Measurements from ENCODE around the gene HYDIN.
"Not testable (repeated sequence)": the region's sequence is repeated elsewhere in the genome, so short reads cannot be mapped to it uniquely, and the experiment has no call there.

The HYDIN gene

GRCh38 chr16:70999735-71000134 lies 230.8 kb downstream of the HYDIN start:
- peak; percentile 22 for DNase-seq (ENCODE audit: low read depth, low spot score)
- not testable (repeated sequence) for H3K27ac ChIP-seq (ENCODE audit: low read length); H3K36me3 ChIP-seq (ENCODE audit: control insufficient read depth, insufficient read depth, low read length); H3K4me3 ChIP-seq (ENCODE audit: low read length); H3K27me3 ChIP-seq (ENCODE audit: control insufficient read depth, insufficient read depth, low read length); H3K9me3 ChIP-seq (ENCODE audit: control insufficient read depth, insufficient read depth, low read length); H3K4me1 ChIP-seq (ENCODE audit: control insufficient read depth, insufficient read depth, low read length)
- WGBS (ENCODE audit: insufficient coverage, insufficient read length), result no CpG with 5 or more reads among the region's 2 CpGs

GRCh38 chr16:70995799-70996198 lies 234.7 kb downstream of the HYDIN start:
- H3K27ac ChIP-seq (ENCODE audit: low read length); H3K9me3 ChIP-seq (ENCODE audit: control insufficient read depth, insufficient read depth, low read length); H3K4me3 ChIP-seq (ENCODE audit: low read length); H3K4me1 ChIP-seq (ENCODE audit: control insufficient read depth, insufficient read depth, low read length); DNase-seq (ENCODE audit: low read depth, low spot score); H3K36me3 ChIP-seq (ENCODE audit: control insufficient read depth, insufficient read depth, low read length); H3K27me3 ChIP-seq (ENCODE audit: control insufficient read depth, insufficient read depth, low read length): not testable (repeated sequence)
- WGBS (ENCODE audit: insufficient coverage, insufficient read length), result no CpG with 5 or more reads among the region's 2 CpGs

GRCh38 chr16:70992511-70992910 lies 238.0 kb downstream of the HYDIN start:
- not testable (repeated sequence) for H3K27ac ChIP-seq (ENCODE audit: low read length); H3K27me3 ChIP-seq (ENCODE audit: control insufficient read depth, insufficient read depth, low read length); H3K36me3 ChIP-seq (ENCODE audit: control insufficient read depth, insufficient read depth, low read length); H3K4me3 ChIP-seq (ENCODE audit: low read length); DNase-seq (ENCODE audit: low read depth, low spot score); H3K9me3 ChIP-seq (ENCODE audit: control insufficient read depth, insufficient read depth, low read length); H3K4me1 ChIP-seq (ENCODE audit: control insufficient read depth, insufficient read depth, low read length)
- no CpG with 5 or more reads among the region's 4 CpGs for WGBS (ENCODE audit: insufficient coverage, insufficient read length)

- not testable (repeated sequence) for H3K9me3 ChIP-seq (ENCODE audit: control insufficient read depth, insufficient read depth, low read length); H3K4me1 ChIP-seq (ENCODE audit: control insufficient read depth, insufficient read depth, low read length); H3K27me3 ChIP-seq (ENCODE audit: control insufficient read depth, insufficient read depth, low read length); H3K27ac ChIP-seq (ENCODE audit: low read length); H3K4me3 ChIP-seq (ENCODE audit: low read length); H3K36me3 ChIP-seq (ENCODE audit: control insufficient read depth, insufficient read depth, low read length); DNase-seq (ENCODE audit: low read depth, low spot score)
- WGBS (ENCODE audit: insufficient coverage, insufficient read length), result no CpG with 5 or more reads among the region's 9 CpGs
Observed at GRCh38 chr16:70987019-70987715, 243.4 kb downstream of the HYDIN start.

- H3K4me3 ChIP-seq (ENCODE audit: low read length); H3K27me3 ChIP-seq (ENCODE audit: control insufficient read depth, insufficient read depth, low read length); H3K9me3 ChIP-seq (ENCODE audit: control insufficient read depth, insufficient read depth, low read length); H3K4me1 ChIP-seq (ENCODE audit: control insufficient read depth, insufficient read depth, low read length); H3K36me3 ChIP-seq (ENCODE audit: control insufficient read depth, insufficient read depth, low read length); H3K27ac ChIP-seq (ENCODE audit: low read length); DNase-seq (ENCODE audit: low read depth, low spot score): not testable (repeated sequence)
- no CpG with 5 or more reads among the region's 6 CpGs for WGBS (ENCODE audit: insufficient coverage, insufficient read length)
Observed at GRCh38 chr16:70984675-70985074, 245.8 kb downstream of the HYDIN start.

GRCh38 chr16:70968332-70968731 lies 262.2 kb downstream of the HYDIN start:
- H3K27me3 ChIP-seq (ENCODE audit: control insufficient read depth, insufficient read depth, low read length); H3K36me3 ChIP-seq (ENCODE audit: control insufficient read depth, insufficient read depth, low read length); H3K27ac ChIP-seq (ENCODE audit: low read length); H3K9me3 ChIP-seq (ENCODE audit: control insufficient read depth, insufficient read depth, low read length); H3K4me1 ChIP-seq (ENCODE audit: control insufficient read depth, insufficient read depth, low read length); DNase-seq (ENCODE audit: low read depth, low spot score); H3K4me3 ChIP-seq (ENCODE audit: low read length): not testable (repeated sequence)
- WGBS (ENCODE audit: insufficient coverage, insufficient read length), result no CpG with 5 or more reads among the region's 3 CpGs

GRCh38 chr16:70960169-70960568 lies 270.4 kb downstream of the HYDIN start:
- no CpG with 5 or more reads among the region's 3 CpGs for WGBS (ENCODE audit: insufficient coverage, insufficient read length)

GRCh38 chr16:70954922-70955321 lies 275.6 kb downstream of the HYDIN start:
- not testable (repeated sequence) for DNase-seq (ENCODE audit: low read depth, low spot score); H3K36me3 ChIP-seq (ENCODE audit: control insufficient read depth, insufficient read depth, low read length); H3K9me3 ChIP-seq (ENCODE audit: control insufficient read depth, insufficient read depth, low read length); H3K4me3 ChIP-seq (ENCODE audit: low read length); H3K27me3 ChIP-seq (ENCODE audit: control insufficient read depth, insufficient read depth, low read length); H3K4me1 ChIP-seq (ENCODE audit: control insufficient read depth, insufficient read depth, low read length); H3K27ac ChIP-seq (ENCODE audit: low read length)
- no CpG with 5 or more reads among the region's 4 CpGs for WGBS (ENCODE audit: insufficient coverage, insufficient read length)

More at GRCh38 chr16:70960169-70960568, 270.4 kb downstream of the HYDIN start:
- H3K27ac ChIP-seq (ENCODE audit: low read length); H3K9me3 ChIP-seq (ENCODE audit: control insufficient read depth, insufficient read depth, low read length); DNase-seq (ENCODE audit: low read depth, low spot score); H3K4me1 ChIP-seq (ENCODE audit: control insufficient read depth, insufficient read depth, low read length); H3K36me3 ChIP-seq (ENCODE audit: control insufficient read depth, insufficient read depth, low read length); H3K4me3 ChIP-seq (ENCODE audit: low read length); H3K27me3 ChIP-seq (ENCODE audit: control insufficient read depth, insufficient read depth, low read length): not testable (repeated sequence)

- H3K9me3 ChIP-seq (ENCODE audit: control insufficient read depth, insufficient read depth, low read length); H3K36me3 ChIP-seq (ENCODE audit: control insufficient read depth, insufficient read depth, low read length); H3K4me3 ChIP-seq (ENCODE audit: low read length); H3K4me1 ChIP-seq (ENCODE audit: control insufficient read depth, insufficient read depth, low read length); H3K27me3 ChIP-seq (ENCODE audit: control insufficient read depth, insufficient read depth, low read length); DNase-seq (ENCODE audit: low read depth, low spot score); H3K27ac ChIP-seq (ENCODE audit: low read length): not testable (repeated sequence)
- WGBS (ENCODE audit: insufficient coverage, insufficient read length), result no CpG with 5 or more reads among the region's 5 CpGs
Observed at GRCh38 chr16:70953824-70954223, 276.7 kb downstream of the HYDIN start.

GRCh38 chr16:70943551-70943950 lies 287.0 kb downstream of the HYDIN start:
- H3K9me3 ChIP-seq (ENCODE audit: control insufficient read depth, insufficient read depth, low read length); H3K27ac ChIP-seq (ENCODE audit: low read length); H3K4me3 ChIP-seq (ENCODE audit: low read length); H3K27me3 ChIP-seq (ENCODE audit: control insufficient read depth, insufficient read depth, low read length); H3K4me1 ChIP-seq (ENCODE audit: control insufficient read depth, insufficient read depth, low read length); H3K36me3 ChIP-seq (ENCODE audit: control insufficient read depth, insufficient read depth, low read length); DNase-seq (ENCODE audit: low read depth, low spot score): not testable (repeated sequence)
- no CpG with 5 or more reads among the region's 15 CpGs for WGBS (ENCODE audit: insufficient coverage, insufficient read length)

GRCh38 chr16:70939690-70940359 lies 290.7 kb downstream of the HYDIN start:
- H3K36me3 ChIP-seq (ENCODE audit: control insufficient read depth, insufficient read depth, low read length); DNase-seq (ENCODE audit: low read depth, low spot score); H3K27ac ChIP-seq (ENCODE audit: low read length); H3K9me3 ChIP-seq (ENCODE audit: control insufficient read depth, insufficient read depth, low read length); H3K4me1 ChIP-seq (ENCODE audit: control insufficient read depth, insufficient read depth, low read length); H3K4me3 ChIP-seq (ENCODE audit: low read length); H3K27me3 ChIP-seq (ENCODE audit: control insufficient read depth, insufficient read depth, low read length): not testable (repeated sequence)
- no CpG with 5 or more reads among the region's 7 CpGs for WGBS (ENCODE audit: insufficient coverage, insufficient read length)
